Body of pancreas (tissue), 4 donors: ENCODE results near the gene MINDY3.

Experiments
- POLR2A ChIP-seq, 3 donors: fragments of 450-650 bp; IDR thresholded peaks; one replicate each; pipeline ENCODE4 v1.6.1; 2016; ENCODE audit warnings: antibody characterized with exemption in 3 of 3, mild to moderate bottlenecking in 2 of 3
- TF ChIP-seq, protein P1 (sequence below), 7 experiments: fragments of 450-650 bp in 4 of 7; fragments of 200-600 bp in 3 of 7; sonication (generic) in 3 of 7; IDR thresholded peaks; one replicate each; pipeline ENCODE4 v1.5.1; 2016 to 2019; ENCODE audit warnings: antibody characterized with exemption in 7 of 7

DNA sequence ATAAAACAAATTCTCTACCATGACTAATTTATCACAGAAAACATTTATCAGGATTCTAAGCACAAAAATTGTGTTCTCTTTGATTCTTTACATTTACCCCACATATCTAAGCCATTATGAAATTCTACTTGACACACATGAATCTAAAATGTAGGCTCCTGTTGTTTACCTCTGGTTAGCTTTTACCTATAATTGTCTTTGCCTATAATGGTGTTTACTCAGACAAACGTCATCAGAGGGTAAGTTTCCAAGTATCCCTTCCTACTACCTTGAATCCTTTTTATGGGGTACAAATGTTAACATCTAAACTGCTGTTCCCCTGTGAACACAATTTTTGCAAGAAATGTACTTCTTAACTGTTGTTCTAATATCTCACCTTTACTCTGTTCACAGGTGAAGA lies 63.5 kb downstream of the MINDY3 start:
- TF ChIP-seq, protein P1, sequence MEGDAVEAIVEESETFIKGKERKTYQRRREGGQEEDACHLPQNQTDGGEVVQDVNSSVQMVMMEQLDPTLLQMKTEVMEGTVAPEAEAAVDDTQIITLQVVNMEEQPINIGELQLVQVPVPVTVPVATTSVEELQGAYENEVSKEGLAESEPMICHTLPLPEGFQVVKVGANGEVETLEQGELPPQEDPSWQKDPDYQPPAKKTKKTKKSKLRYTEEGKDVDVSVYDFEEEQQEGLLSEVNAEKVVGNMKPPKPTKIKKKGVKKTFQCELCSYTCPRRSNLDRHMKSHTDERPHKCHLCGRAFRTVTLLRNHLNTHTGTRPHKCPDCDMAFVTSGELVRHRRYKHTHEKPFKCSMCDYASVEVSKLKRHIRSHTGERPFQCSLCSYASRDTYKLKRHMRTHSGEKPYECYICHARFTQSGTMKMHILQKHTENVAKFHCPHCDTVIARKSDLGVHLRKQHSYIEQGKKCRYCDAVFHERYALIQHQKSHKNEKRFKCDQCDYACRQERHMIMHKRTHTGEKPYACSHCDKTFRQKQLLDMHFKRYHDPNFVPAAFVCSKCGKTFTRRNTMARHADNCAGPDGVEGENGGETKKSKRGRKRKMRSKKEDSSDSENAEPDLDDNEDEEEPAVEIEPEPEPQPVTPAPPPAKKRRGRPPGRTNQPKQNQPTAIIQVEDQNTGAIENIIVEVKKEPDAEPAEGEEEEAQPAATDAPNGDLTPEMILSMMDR (IDR thresholded peaks at IDR 0.05): no peak
- no peak for TF ChIP-seq POLR2A (IDR thresholded peaks at IDR 0.05)
